CD14-positive monocyte (primary cell): Measurements from ENCODE around the gene ZNF23. TPM values are rescaled to one million over a fixed set of nuclear protein-coding genes. Genes with fewer than 3 reads are reported as not detected.
A peak's percentile ranks its signal among the peaks of the same experiment; 100 is the strongest.

ENCODE experiments used
- DNase-seq, 3 donors: peaks; one replicate each; pipeline ENCODE4 v3.0.0-alpha.2; 2011 to 2022
- H2AFZ ChIP-seq: 2 replicates; pipeline ENCODE4 v1.6.0; 2012; ENCODE audit warnings: mild to moderate bottlenecking, low read depth, low read length, inconsistent platforms; ENCODE audit not compliant: insufficient read depth, poor library complexity, severe bottlenecking
- H3K27ac ChIP-seq, 2 donors: 1 replicate in 1 of 2; 2 replicates in 1 of 2; pipeline ENCODE4 v1.5.1; 2012 to 2013; ENCODE audit warnings: low read length in 2 of 2, control low read depth in 1 of 2, inconsistent platforms in 1 of 2, low read depth in 1 of 2, mild to moderate bottlenecking in 1 of 2
- H3K27me3 ChIP-seq, 2 donors: one replicate each; pipeline versions ENCODE4 v1.6.0 to v1.6.1; 2011 to 2013; ENCODE audit warnings: low read length in 2 of 2; ENCODE audit not compliant: control insufficient read depth in 2 of 2, insufficient read depth in 2 of 2
- H3K36me3 ChIP-seq, 2 donors: replicated peaks in 1 of 2; 1 replicate in 1 of 2; 2 replicates in 1 of 2; pipeline versions ENCODE4 v1.5.1 to v1.6.1; 2012 to 2013; ENCODE audit warnings: low read length in 2 of 2, control low read depth in 1 of 2, inconsistent platforms in 1 of 2, mild to moderate bottlenecking in 1 of 2; ENCODE audit not compliant: insufficient read depth in 2 of 2, control insufficient read depth in 1 of 2
- H3K4me1 ChIP-seq, 2 donors: 1 replicate in 1 of 2; 2 replicates in 1 of 2; pipeline versions ENCODE4 v1.5.1 to v1.6.1; 2012 to 2013; ENCODE audit warnings: low read length in 2 of 2, control low read depth in 1 of 2, inconsistent platforms in 1 of 2, mild to moderate bottlenecking in 1 of 2, moderate library complexity in 1 of 2; ENCODE audit not compliant: insufficient read depth in 2 of 2, control insufficient read depth in 1 of 2
- H3K4me2 ChIP-seq: replicated peaks from 2 replicates; pipeline ENCODE3; 2012; ENCODE audit warnings: low read length, moderate library complexity, mild to moderate bottlenecking; ENCODE audit not compliant: poor library complexity, severe bottlenecking; ENCODE audit errors: extremely low read depth
- H3K4me3 ChIP-seq, 3 experiments: fragments of 200-600 bp in 1 of 3; sonication (generic) in 1 of 3; replicated peaks in 1 of 3; 1 replicate in 2 of 3; 2 replicates in 1 of 3; pipeline ENCODE4 v1.5.1; 2011 to 2013; ENCODE audit warnings: low read length in 3 of 3, mild to moderate bottlenecking in 3 of 3, control low read depth in 2 of 3, low read depth in 2 of 3, inconsistent platforms in 1 of 3, moderate library complexity in 1 of 3
- H3K79me2 ChIP-seq: 2 replicates; pipeline ENCODE4 v1.6.0; 2012; ENCODE audit warnings: mild to moderate bottlenecking, control low read depth, inconsistent platforms, low read length, moderate library complexity; ENCODE audit not compliant: insufficient read depth
- H3K9ac ChIP-seq: 2 replicates; pipeline ENCODE4 v1.6.0; 2017; ENCODE audit warnings: low read length, mild to moderate bottlenecking; ENCODE audit not compliant: insufficient read depth, poor library complexity, severe bottlenecking
- H3K9me3 ChIP-seq, 2 donors: replicated peaks in 1 of 2; 1 replicate in 1 of 2; 2 replicates in 1 of 2; pipeline versions ENCODE4 v1.5.1 to v1.6.1; 2012 to 2013; ENCODE audit warnings: low read length in 2 of 2, control low read depth in 1 of 2; ENCODE audit not compliant: control insufficient read depth in 1 of 2, insufficient read depth in 1 of 2
- H4K20me1 ChIP-seq: 2 replicates; pipeline ENCODE4 v1.6.0; 2012; ENCODE audit warnings: mild to moderate bottlenecking, low read length, control low read depth, moderate library complexity; ENCODE audit not compliant: insufficient read depth
- H3K27ac Mint-ChIP-seq, 7 donors: one replicate each; pipeline ENCODE4 v1.8.0; 2020; ENCODE audit warnings: mild to moderate bottlenecking in 7 of 7, mixed read lengths in 7 of 7, moderate library complexity in 6 of 7, inconsistent platforms in 2 of 7
- H3K27me3 Mint-ChIP-seq, 3 donors: one replicate each; pipeline ENCODE4 v1.8.0; 2021 to 2022; ENCODE audit warnings: low read depth in 3 of 3, mild to moderate bottlenecking in 3 of 3, mixed read lengths in 3 of 3, moderate library complexity in 3 of 3, inconsistent platforms in 1 of 3
- H3K36me3 Mint-ChIP-seq, 2 donors: one replicate each; pipeline ENCODE4 v1.8.0; 2020; ENCODE audit warnings: mixed read lengths in 2 of 2, inconsistent platforms in 1 of 2, mild to moderate bottlenecking in 1 of 2
- H3K4me1 Mint-ChIP-seq: one replicate; pipeline ENCODE4 v1.8.0; 2020; ENCODE audit warnings: mild to moderate bottlenecking, mixed read lengths
- H3K4me3 Mint-ChIP-seq, 2 donors: one replicate each; pipeline ENCODE4 v1.8.0; 2020; ENCODE audit warnings: mild to moderate bottlenecking in 2 of 2, mixed read lengths in 2 of 2, moderate library complexity in 1 of 2
- H3K9me3 Mint-ChIP-seq, 7 donors: one replicate each; pipeline ENCODE4 v1.8.0; 2020 to 2022; ENCODE audit warnings: mixed read lengths in 7 of 7, mild to moderate bottlenecking in 6 of 7, moderate library complexity in 6 of 7, inconsistent platforms in 2 of 7
- WGBS: methylation state at CpG from one replicate; pipeline ENCODE4 v1.1.5; 2013; ENCODE audit warnings: missing lambda C conversion rate; ENCODE audit not compliant: insufficient coverage; 5-methylcytosine and 5-hydroxymethylcytosine counted together
- intact Hi-C, 2 donors: fragments of 100-400 bp; cut with micrococcal nuclease; formaldehyde crosslinking; loops; one replicate each; pipeline versions ENCODE4 v1.15.0 to v1.15.1; 2023
- polyA plus RNA-seq, 3 donors: library from polyadenylated mRNA; depleted of rRNA in 1 of 3; unstranded in 2 of 3; stranded (reverse) in 1 of 3; fragments of 300-500 nt in 2 of 3; fragments of >200 nt in 1 of 3; fragmentation: Illumina TruSeq in 2 of 3; gene quantifications; 1 replicate in 2 of 3; 2 replicates in 1 of 3; pipeline ENCODE4 v1.2.3, GENCODE V29; 2012 to 2021
- TF ChIP-seq, protein P1 (sequence below): fragments of 200-600 bp; IDR thresholded peaks from one replicate; pipeline ENCODE4 v1.8.0; 2022; ENCODE audit warnings: antibody characterized with exemption, mild to moderate bottlenecking

The ZNF23 gene
- polyA plus RNA-seq, 3 donors = 2.1 to 3.9 (median 2.8) TPM

DNA sequence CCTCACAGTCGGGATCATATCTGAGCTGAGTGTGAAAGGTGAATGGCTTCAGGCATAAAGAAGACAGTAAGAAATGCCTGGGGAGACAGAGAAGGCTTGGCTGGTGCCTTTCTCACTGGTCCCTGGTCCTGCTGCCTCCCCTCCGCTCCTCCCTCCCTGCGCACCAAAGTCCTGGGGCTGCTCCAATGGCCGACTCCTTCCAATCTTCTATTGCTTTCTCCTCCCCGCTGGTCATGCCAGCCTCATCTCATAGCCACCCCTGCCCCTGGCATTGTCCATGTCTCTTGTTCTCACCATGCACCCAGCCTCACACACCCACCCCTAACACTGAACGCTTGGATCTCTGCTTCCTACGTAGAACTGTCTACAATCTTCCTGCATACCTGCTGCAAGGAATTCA is 38.2 kb downstream of the ZNF23 start:
- H3K4me2 ChIP-seq = no peak overlapping the region
- H3K27ac ChIP-seq = no peak overlapping the region
- H3K27me3 ChIP-seq = peaks cover 17 to 27% of the 10 kb centered on the region in 2 donors
- Mint-ChIP-seq H3K36me3 (no peaks in the 10 kb centered on the region), H3K27me3 (peaks cover 34 to 49% (median 39%) of the 10 kb centered on the region in 3 donors), H3K4me3 (peak overlapping the region in 1 of 2 donors; percentile 40), H3K4me1 (no peaks in the 10 kb centered on the region), H3K9me3 (peaks cover 0 to 11% (median 9%) of the 10 kb centered on the region in 7 donors), H3K27ac (no peak overlapping the region)
- H3K4me1 ChIP-seq = no peaks in the 10 kb centered on the region
- intact Hi-C loops = no loop called here
- H3K79me2 ChIP-seq = no peaks in the 10 kb centered on the region
- TF ChIP-seq, protein P1, sequence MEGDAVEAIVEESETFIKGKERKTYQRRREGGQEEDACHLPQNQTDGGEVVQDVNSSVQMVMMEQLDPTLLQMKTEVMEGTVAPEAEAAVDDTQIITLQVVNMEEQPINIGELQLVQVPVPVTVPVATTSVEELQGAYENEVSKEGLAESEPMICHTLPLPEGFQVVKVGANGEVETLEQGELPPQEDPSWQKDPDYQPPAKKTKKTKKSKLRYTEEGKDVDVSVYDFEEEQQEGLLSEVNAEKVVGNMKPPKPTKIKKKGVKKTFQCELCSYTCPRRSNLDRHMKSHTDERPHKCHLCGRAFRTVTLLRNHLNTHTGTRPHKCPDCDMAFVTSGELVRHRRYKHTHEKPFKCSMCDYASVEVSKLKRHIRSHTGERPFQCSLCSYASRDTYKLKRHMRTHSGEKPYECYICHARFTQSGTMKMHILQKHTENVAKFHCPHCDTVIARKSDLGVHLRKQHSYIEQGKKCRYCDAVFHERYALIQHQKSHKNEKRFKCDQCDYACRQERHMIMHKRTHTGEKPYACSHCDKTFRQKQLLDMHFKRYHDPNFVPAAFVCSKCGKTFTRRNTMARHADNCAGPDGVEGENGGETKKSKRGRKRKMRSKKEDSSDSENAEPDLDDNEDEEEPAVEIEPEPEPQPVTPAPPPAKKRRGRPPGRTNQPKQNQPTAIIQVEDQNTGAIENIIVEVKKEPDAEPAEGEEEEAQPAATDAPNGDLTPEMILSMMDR = no peak
- 72% methylated on average over 5 of the region's 7 CpGs for WGBS
- no peak overlapping the region for H3K9ac ChIP-seq
- H3K36me3 ChIP-seq = no peaks in the 10 kb centered on the region
- H4K20me1 ChIP-seq = no peaks in the 10 kb centered on the region
- H2AFZ ChIP-seq = no peak overlapping the region
- DNase-seq = no peak
- H3K4me3 ChIP-seq = no peak overlapping the region
- no peaks in the 10 kb centered on the region for H3K9me3 ChIP-seq

DNA sequence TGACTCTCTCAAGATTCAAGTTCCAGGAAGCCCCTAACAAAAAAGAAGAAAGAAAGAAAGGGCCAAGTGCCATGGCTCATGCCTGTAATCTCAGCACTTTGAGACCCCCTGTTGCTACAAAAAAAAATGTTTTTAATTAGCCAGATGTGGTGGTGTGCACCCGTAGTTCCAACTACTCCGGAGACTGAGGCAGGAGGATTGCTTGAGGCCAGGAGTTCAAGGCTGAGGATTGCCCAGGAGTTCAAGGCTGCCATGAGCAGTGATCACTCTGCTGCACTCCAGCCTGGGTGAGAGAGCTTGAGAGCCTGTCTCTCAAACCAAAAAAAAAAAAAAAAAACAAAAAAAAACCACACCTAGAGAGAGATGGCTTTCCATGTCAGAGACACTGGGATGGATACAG is 39.0 kb downstream of the ZNF23 start:
- Histone ChIP-seq H3K27me3 (peaks cover 17 to 27% of the 10 kb centered on the region in 2 donors), H3K79me2 (no peaks in the 10 kb centered on the region), H3K36me3 (no peaks in the 10 kb centered on the region), H3K4me3 (no peak overlapping the region), H2AFZ (no peak overlapping the region), H3K9me3 (no peaks in the 10 kb centered on the region), H3K4me1 (no peaks in the 10 kb centered on the region), H3K27ac (no peak overlapping the region), H4K20me1 (no peaks in the 10 kb centered on the region), H3K9ac (no peak overlapping the region), H3K4me2 (no peak overlapping the region)
- DNase-seq = no peak
- Mint-ChIP-seq H3K4me3 (no peak overlapping the region), H3K4me1 (no peaks in the 10 kb centered on the region), H3K36me3 (no peaks in the 10 kb centered on the region), H3K27ac (no peak overlapping the region), H3K27me3 (peaks cover 39 to 47% (median 43%) of the 10 kb centered on the region in 3 donors), H3K9me3 (peaks cover 0 to 9% (median 4%) of the 10 kb centered on the region in 7 donors)
- intact Hi-C loops = no loop called here
- TF ChIP-seq, protein P1 = no peak
- 94% methylated on average over 2 of the region's 2 CpGs for WGBS
